H1 (cell line): ENCODE data around the gene GIMAP5. TPM values are rescaled to one million over a fixed set of nuclear protein-coding genes. Genes with fewer than 3 reads are reported as not detected.

Experiments used
- KDM4A ChIP-seq: IDR thresholded peaks from one replicate; pipeline ENCODE4 v1.7.1; 2012; ENCODE audit warnings: low read depth, mild to moderate bottlenecking, moderate library complexity, low read length, inconsistent platforms; ENCODE audit not compliant: severe bottlenecking
- SIN3A ChIP-seq, 2 experiments: IDR thresholded peaks in 1 of 2; conservative IDR thresholded peaks in 1 of 2; 2 replicates each; pipeline ENCODE4 v1.6.1; 2011 to 2012; ENCODE audit warnings: low read length in 2 of 2, improper control_type of control experiment in 1 of 2, low read depth in 1 of 2, mild to moderate bottlenecking in 1 of 2
- polyA plus RNA-seq, 7 experiments: library from polyadenylated mRNA; depleted of rRNA in 3 of 7; stranded (reverse) in 5 of 7; unstranded in 2 of 7; fragments of >200 nt in 5 of 7; fragments of 200-250 nt in 2 of 7; gene quantifications; 1 replicate in 5 of 7; 2 replicates in 1 of 7; 4 replicates in 1 of 7; pipeline versions ENCODE4 v1.2.1 to v1.2.3, GENCODE V29; 2011 to 2013; ENCODE audit warnings: missing spikeins in 2 of 7, mixed read lengths in 2 of 7
- total RNA-seq: library from RNA; stranded (reverse); fragmentation: NEBNext Ultra II Directional; extraction: Animal tissue kit (Norgen Biotek cat#: 25700); gene quantifications from 2 replicates; pipeline ENCODE4 v1.2.1, GENCODE V29; 2021

The GIMAP5 gene
- total and polyA plus RNA-seq, 2 of the 8 experiments (the other 6 are each of a cell fraction or from before 2014, with no cell fraction given): not detected

GRCh38 chr7:150736864-150737263 lies 354 bp upstream of the GIMAP5 start (continued):
- no peak for TF ChIP-seq SIN3A (conservative IDR thresholded peaks at IDR 0.05 in 1 of 2, IDR thresholded peaks at IDR 0.05 in 1 of 2; ENCODE audit: low read depth in 1 of 2, low read length in 2 of 2)
- TF ChIP-seq KDM4A: no peak
- TF ChIP-seq, all 59 proteins: peak for 0
